Mucosa of stomach (tissue), 1 donor: ENCODE measurements around the gene SELPLG.
A peak's percentile ranks its signal among the peaks of the same experiment; 100 is the strongest.
"Not testable (repeated sequence)": the region's sequence is repeated elsewhere in the genome, so short reads cannot be mapped to it uniquely, and the experiment has no call there.

Source experiments
- H3K27me3 ChIP-seq: one replicate; pipeline ENCODE4 v1.7.0; 2013; ENCODE audit warnings: mild to moderate bottlenecking, low read length; ENCODE audit not compliant: control insufficient read depth, insufficient read depth
- H3K36me3 ChIP-seq: one replicate; pipeline ENCODE4 v1.7.0; 2013; ENCODE audit warnings: low read length; ENCODE audit not compliant: control insufficient read depth, insufficient read depth
- H3K4me1 ChIP-seq: one replicate; pipeline ENCODE4 v1.7.0; 2013; ENCODE audit warnings: mild to moderate bottlenecking, low read length; ENCODE audit not compliant: control insufficient read depth, insufficient read depth
- H3K4me3 ChIP-seq: one replicate; pipeline ENCODE4 v1.7.0; 2013; ENCODE audit warnings: low read length
- H3K9ac ChIP-seq: one replicate; pipeline ENCODE4 v1.7.0; 2013; ENCODE audit warnings: mild to moderate bottlenecking, low read length, moderate library complexity
- H3K9me3 ChIP-seq: one replicate; pipeline ENCODE4 v1.7.0; 2013; ENCODE audit warnings: mild to moderate bottlenecking, low read length, moderate library complexity; ENCODE audit not compliant: control insufficient read depth
- donor health status: Pancreatic carcinoma.

SELPLG gene

GRCh38 chr12:108631261-108631660 is 2.4 kb downstream of the SELPLG start:
- not testable (repeated sequence) for H3K4me3 ChIP-seq, H3K9ac ChIP-seq, H3K36me3 ChIP-seq, H3K9me3 ChIP-seq, H3K27me3 ChIP-seq
- H3K4me1 ChIP-seq: peaks cover 35% of the 10 kb centered on the region

GRCh38 chr12:108630481-108631207 is 3.0 kb downstream of the SELPLG start:
- H3K4me3 ChIP-seq: no peak overlapping the region
- H3K27me3 ChIP-seq: no peaks in the 10 kb centered on the region
- no peak overlapping the region for H3K9ac ChIP-seq
- peaks cover 31% of the 10 kb centered on the region for H3K4me1 ChIP-seq
- no peaks in the 10 kb centered on the region for H3K9me3 ChIP-seq
- H3K36me3 ChIP-seq: no peaks in the 10 kb centered on the region

GRCh38 chr12:108629824-108630476 is 3.7 kb downstream of the SELPLG start:
- no peaks in the 10 kb centered on the region for H3K9me3 ChIP-seq
- H3K4me1 ChIP-seq: peaks cover 31% of the 10 kb centered on the region
- no peak overlapping the region for H3K4me3 ChIP-seq
- no peak overlapping the region for H3K9ac ChIP-seq
- no peaks in the 10 kb centered on the region for H3K27me3 ChIP-seq
- H3K36me3 ChIP-seq: no peaks in the 10 kb centered on the region

GRCh38 chr12:108629151-108629550 is 4.5 kb downstream of the SELPLG start:
- Histone ChIP-seq H3K4me1 (peaks cover 23% of the 10 kb centered on the region), H3K9me3 (no peaks in the 10 kb centered on the region), H3K36me3 (no peaks in the 10 kb centered on the region), H3K27me3 (no peaks in the 10 kb centered on the region), H3K9ac (peak overlapping the region; percentile 37), H3K4me3 (no peak overlapping the region)

- no peak overlapping the region for H3K4me3 ChIP-seq
- H3K9ac ChIP-seq: no peak overlapping the region
- H3K36me3 ChIP-seq: no peaks in the 10 kb centered on the region
- no peaks in the 10 kb centered on the region for H3K27me3 ChIP-seq
- peaks cover 15% of the 10 kb centered on the region for H3K4me1 ChIP-seq
- H3K9me3 ChIP-seq: no peaks in the 10 kb centered on the region
Measured at GRCh38 chr12:108627134-108627920, 6.4 kb downstream of the SELPLG start.

GRCh38 chr12:108625228-108625627 is 8.5 kb downstream of the SELPLG start:
- H3K4me3 ChIP-seq: no peak overlapping the region
- no peak overlapping the region for H3K9ac ChIP-seq
- H3K4me1 ChIP-seq: peaks cover 7% of the 10 kb centered on the region
- no peaks in the 10 kb centered on the region for H3K36me3 ChIP-seq
- H3K9me3 ChIP-seq: no peaks in the 10 kb centered on the region
- H3K27me3 ChIP-seq: no peaks in the 10 kb centered on the region

- no peak overlapping the region for H3K9ac ChIP-seq
- H3K9me3 ChIP-seq: no peaks in the 10 kb centered on the region
- no peak overlapping the region for H3K4me3 ChIP-seq
- peaks cover 5% of the 10 kb centered on the region for H3K4me1 ChIP-seq
- H3K36me3 ChIP-seq: no peaks in the 10 kb centered on the region
- peaks cover 5% of the 10 kb centered on the region for H3K27me3 ChIP-seq
Measured at GRCh38 chr12:108623577-108623976, 10.1 kb downstream of the SELPLG start.

GRCh38 chr12:108622921-108623514 is 10.7 kb downstream of the SELPLG start:
- H3K4me3 ChIP-seq: no peak overlapping the region
- peaks cover 4% of the 10 kb centered on the region for H3K4me1 ChIP-seq
- H3K9ac ChIP-seq: no peak overlapping the region
- no peaks in the 10 kb centered on the region for H3K9me3 ChIP-seq
- H3K27me3 ChIP-seq: peaks cover 8% of the 10 kb centered on the region
- no peaks in the 10 kb centered on the region for H3K36me3 ChIP-seq

GRCh38 chr12:108622421-108622820 is 11.3 kb downstream of the SELPLG start:
- Histone ChIP-seq H3K36me3 (no peaks in the 10 kb centered on the region), H3K9ac (no peak overlapping the region), H3K27me3 (peaks cover 8% of the 10 kb centered on the region), H3K4me3 (no peak overlapping the region), H3K9me3 (no peaks in the 10 kb centered on the region), H3K4me1 (peaks cover 6% of the 10 kb centered on the region)

GRCh38 chr12:108621161-108621560 is 12.5 kb downstream of the SELPLG start:
- no peak overlapping the region for H3K9ac ChIP-seq
- peaks cover 6% of the 10 kb centered on the region for H3K4me1 ChIP-seq
- H3K9me3 ChIP-seq: no peaks in the 10 kb centered on the region
- H3K36me3 ChIP-seq: no peaks in the 10 kb centered on the region
- H3K4me3 ChIP-seq: no peak overlapping the region
- peaks cover 8% of the 10 kb centered on the region for H3K27me3 ChIP-seq

- peaks cover 8% of the 10 kb centered on the region for H3K27me3 ChIP-seq
- H3K4me3 ChIP-seq: no peak overlapping the region
- H3K9ac ChIP-seq: no peak overlapping the region
- H3K9me3 ChIP-seq: no peaks in the 10 kb centered on the region
- H3K4me1 ChIP-seq: peaks cover 6% of the 10 kb centered on the region
- H3K36me3 ChIP-seq: no peaks in the 10 kb centered on the region
Measured at GRCh38 chr12:108620236-108620879, 13.3 kb downstream of the SELPLG start.
